Astrocyte (in vitro differentiated cells and primary cell): Measurements from ENCODE around the gene LTBP2. TPM values are rescaled to one million over a fixed set of nuclear protein-coding genes. Genes with fewer than 3 reads are reported as not detected.

Source experiments
- DNase-seq: peaks from one replicate; pipeline ENCODE4 v3.0.0-alpha.2; 2010; ENCODE audit warnings: low read depth
- FAIRE-seq: peaks from 2 replicates; lab custom pipeline; 2011; peaks lifted over from hg19 to GRCh38; lab: Jason Lieb, UNC
- H2AFZ ChIP-seq: 2 replicates; pipeline ENCODE4 v1.6.0; 2012; ENCODE audit warnings: low read depth, low read length, inconsistent platforms
- H3K27ac ChIP-seq: 2 replicates; pipeline ENCODE4 v1.5.1; 2011; ENCODE audit warnings: low read depth, low read length, inconsistent platforms
- H3K27me3 ChIP-seq: 2 replicates; pipeline ENCODE4 v1.6.0; 2011; ENCODE audit warnings: low read length, inconsistent platforms; ENCODE audit not compliant: insufficient read depth
- H3K36me3 ChIP-seq: 2 replicates; pipeline ENCODE4 v1.5.1; 2011; ENCODE audit warnings: low read length, inconsistent platforms; ENCODE audit not compliant: insufficient read depth
- H3K4me1 ChIP-seq: 2 replicates; pipeline ENCODE4 v1.5.1; 2011; ENCODE audit warnings: low read length, inconsistent platforms; ENCODE audit not compliant: insufficient read depth
- H3K4me2 ChIP-seq: 2 replicates; pipeline ENCODE4 v1.6.0; 2012; ENCODE audit warnings: low read length, inconsistent platforms
- H3K4me3 ChIP-seq: 2 replicates; pipeline ENCODE4 v1.5.1; 2011; ENCODE audit warnings: low read depth, mild to moderate bottlenecking, low read length, inconsistent platforms; ENCODE audit not compliant: insufficient read depth
- H3K79me2 ChIP-seq: 2 replicates; pipeline ENCODE4 v1.6.0; 2012; ENCODE audit warnings: mild to moderate bottlenecking, low read length, inconsistent platforms; ENCODE audit not compliant: insufficient read depth
- H3K9ac ChIP-seq: 2 replicates; pipeline ENCODE4 v1.6.0; 2012; ENCODE audit warnings: mild to moderate bottlenecking, low read length, inconsistent platforms
- H3K9me3 ChIP-seq: 2 replicates; pipeline ENCODE4 v1.5.1; 2012; ENCODE audit warnings: low read depth, mild to moderate bottlenecking, low read length, inconsistent platforms; ENCODE audit not compliant: insufficient read depth
- H4K20me1 ChIP-seq: 2 replicates; pipeline ENCODE4 v1.6.0; 2012; ENCODE audit warnings: low read length, inconsistent platforms; ENCODE audit not compliant: insufficient read depth
- H3K27ac Mint-ChIP-seq: one replicate; pipeline ENCODE4 v1.8.0; 2021; ENCODE audit warnings: mild to moderate bottlenecking, mixed read lengths; ENCODE audit not compliant: unreplicated experiment
- H3K27me3 Mint-ChIP-seq: one replicate; pipeline ENCODE4 v1.8.0; 2021; ENCODE audit warnings: low read depth, mixed read lengths; ENCODE audit not compliant: unreplicated experiment
- H3K36me3 Mint-ChIP-seq: one replicate; pipeline ENCODE4 v1.8.0; 2021; ENCODE audit warnings: low read depth, mixed read lengths; ENCODE audit not compliant: unreplicated experiment
- H3K4me1 Mint-ChIP-seq: one replicate; pipeline ENCODE4 v1.8.0; 2021; ENCODE audit warnings: low read depth, mixed read lengths; ENCODE audit not compliant: unreplicated experiment
- H3K4me3 Mint-ChIP-seq: one replicate; pipeline ENCODE4 v1.8.0; 2021; ENCODE audit warnings: mild to moderate bottlenecking, moderate library complexity, mixed read lengths; ENCODE audit not compliant: unreplicated experiment
- H3K9me3 Mint-ChIP-seq: one replicate; pipeline ENCODE4 v1.8.0; 2021; ENCODE audit warnings: mild to moderate bottlenecking, mixed read lengths; ENCODE audit not compliant: unreplicated experiment
- EZH2 ChIP-seq: IDR thresholded peaks from 2 replicates; pipeline ENCODE4 v1.6.1; 2012; ENCODE audit warnings: mild to moderate bottlenecking, low read length, inconsistent platforms; ENCODE audit not compliant: insufficient read depth
- total RNA-seq: library from RNA; stranded (reverse); gene quantifications from 2 replicates; pipeline ENCODE4 v1.2.1, GENCODE V29; 2021
- TF ChIP-seq, protein P1 (sequence below): IDR thresholded peaks from 2 replicates; pipeline ENCODE4 v1.5.1; 2011; ENCODE audit warnings: low read depth, mild to moderate bottlenecking, inconsistent platforms, low read length, moderate library complexity; ENCODE audit not compliant: insufficient read depth

LTBP2 gene
- total RNA-seq, 1 donor from 2014 or later = 162 TPM

DNA sequence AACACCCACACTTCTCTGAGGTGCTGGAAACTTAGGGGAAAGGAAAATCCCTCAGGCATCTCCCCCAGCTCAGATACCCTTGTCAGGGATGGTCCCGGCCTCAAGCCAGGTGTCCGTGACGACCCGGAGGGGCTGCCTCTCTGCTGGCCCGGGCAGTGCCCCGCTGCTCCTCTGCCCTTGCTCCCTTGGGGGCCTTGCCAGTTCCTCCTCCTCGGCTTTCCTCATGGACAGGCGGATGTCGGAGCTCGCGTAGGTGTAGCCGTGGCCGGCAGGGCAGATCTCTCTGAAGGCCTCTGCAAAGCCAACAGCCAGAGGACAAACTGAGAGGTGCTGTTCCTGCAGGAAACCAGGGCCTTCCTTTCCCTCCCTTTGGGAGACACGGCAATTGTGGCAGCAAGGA is 83.6 kb downstream of the LTBP2 start:
- H3K4me2 ChIP-seq = no peak overlapping the region
- no peak overlapping the region for H3K9ac ChIP-seq
- Mint-ChIP-seq H3K36me3 (peaks cover 38% of the 10 kb centered on the region), H3K27ac (no peak overlapping the region), H3K9me3 (peaks cover 2% of the 10 kb centered on the region), H3K4me1 (peaks cover 2% of the 10 kb centered on the region), H3K27me3 (no peaks in the 10 kb centered on the region), H3K4me3 (no peak overlapping the region)
- no peaks in the 10 kb centered on the region for H3K27me3 ChIP-seq
- no peaks in the 10 kb centered on the region for H3K9me3 ChIP-seq
- no peak overlapping the region for H2AFZ ChIP-seq
- peaks cover 12% of the 10 kb centered on the region for H3K36me3 ChIP-seq
- H3K4me3 ChIP-seq = no peak overlapping the region
- H3K27ac ChIP-seq = no peak overlapping the region
- FAIRE-seq = no peak
- H4K20me1 ChIP-seq = peaks cover 3% of the 10 kb centered on the region
- no peaks in the 10 kb centered on the region for H3K79me2 ChIP-seq
- TF ChIP-seq EZH2 = no peak
- no peak for DNase-seq
- peaks cover 13% of the 10 kb centered on the region for H3K4me1 ChIP-seq

DNA sequence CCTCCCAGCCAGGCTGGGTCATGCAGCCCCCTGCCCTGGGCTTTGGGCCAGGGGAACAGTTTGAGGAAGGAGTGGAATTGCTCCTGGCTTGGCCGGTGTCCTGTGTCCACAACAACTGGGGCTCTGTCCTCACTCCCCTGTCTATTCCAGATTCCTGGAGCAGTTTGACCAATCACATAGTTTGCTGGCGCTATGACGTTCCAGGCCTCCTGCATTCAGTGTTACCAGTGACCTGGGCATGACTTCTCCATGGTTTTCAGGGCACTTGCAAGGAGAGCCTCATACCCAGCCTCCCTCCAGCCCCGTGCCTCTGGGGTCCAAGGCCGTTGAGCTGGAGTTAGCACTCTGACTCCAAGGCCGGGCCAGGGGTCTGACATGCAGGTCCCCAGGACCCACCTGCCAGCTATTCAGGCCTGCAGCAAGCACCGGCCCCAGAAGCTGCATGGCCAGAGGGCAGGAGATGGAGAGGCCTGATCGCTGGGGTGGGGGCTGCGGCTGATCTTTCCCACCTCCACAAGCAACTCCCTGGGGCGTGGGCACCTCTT is 84.2 kb downstream of the LTBP2 start:
- TF ChIP-seq EZH2 = no peak
- TF ChIP-seq, protein P1, sequence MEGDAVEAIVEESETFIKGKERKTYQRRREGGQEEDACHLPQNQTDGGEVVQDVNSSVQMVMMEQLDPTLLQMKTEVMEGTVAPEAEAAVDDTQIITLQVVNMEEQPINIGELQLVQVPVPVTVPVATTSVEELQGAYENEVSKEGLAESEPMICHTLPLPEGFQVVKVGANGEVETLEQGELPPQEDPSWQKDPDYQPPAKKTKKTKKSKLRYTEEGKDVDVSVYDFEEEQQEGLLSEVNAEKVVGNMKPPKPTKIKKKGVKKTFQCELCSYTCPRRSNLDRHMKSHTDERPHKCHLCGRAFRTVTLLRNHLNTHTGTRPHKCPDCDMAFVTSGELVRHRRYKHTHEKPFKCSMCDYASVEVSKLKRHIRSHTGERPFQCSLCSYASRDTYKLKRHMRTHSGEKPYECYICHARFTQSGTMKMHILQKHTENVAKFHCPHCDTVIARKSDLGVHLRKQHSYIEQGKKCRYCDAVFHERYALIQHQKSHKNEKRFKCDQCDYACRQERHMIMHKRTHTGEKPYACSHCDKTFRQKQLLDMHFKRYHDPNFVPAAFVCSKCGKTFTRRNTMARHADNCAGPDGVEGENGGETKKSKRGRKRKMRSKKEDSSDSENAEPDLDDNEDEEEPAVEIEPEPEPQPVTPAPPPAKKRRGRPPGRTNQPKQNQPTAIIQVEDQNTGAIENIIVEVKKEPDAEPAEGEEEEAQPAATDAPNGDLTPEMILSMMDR = no peak
- no peak overlapping the region for H3K27ac ChIP-seq
- H3K4me3 Mint-ChIP-seq = no peak overlapping the region
- no peaks in the 10 kb centered on the region for H3K9me3 ChIP-seq
- H3K36me3 ChIP-seq = peaks cover 12% of the 10 kb centered on the region
- H2AFZ ChIP-seq = no peak overlapping the region
- no peak overlapping the region for H3K4me2 ChIP-seq
- H3K36me3 Mint-ChIP-seq = peaks cover 38% of the 10 kb centered on the region
- peaks cover 2% of the 10 kb centered on the region for H3K9me3 Mint-ChIP-seq
- no peaks in the 10 kb centered on the region for H3K27me3 Mint-ChIP-seq
- H3K27me3 ChIP-seq = no peaks in the 10 kb centered on the region
- H3K4me3 ChIP-seq = no peak overlapping the region
- no peaks in the 10 kb centered on the region for H4K20me1 ChIP-seq
- H3K27ac Mint-ChIP-seq = peak overlapping the region; percentile 75
- H3K4me1 ChIP-seq = peaks cover 13% of the 10 kb centered on the region
- H3K79me2 ChIP-seq = no peaks in the 10 kb centered on the region
- peaks cover 2% of the 10 kb centered on the region for H3K4me1 Mint-ChIP-seq
- FAIRE-seq = no peak
- no peak for DNase-seq
- no peak overlapping the region for H3K9ac ChIP-seq

DNA sequence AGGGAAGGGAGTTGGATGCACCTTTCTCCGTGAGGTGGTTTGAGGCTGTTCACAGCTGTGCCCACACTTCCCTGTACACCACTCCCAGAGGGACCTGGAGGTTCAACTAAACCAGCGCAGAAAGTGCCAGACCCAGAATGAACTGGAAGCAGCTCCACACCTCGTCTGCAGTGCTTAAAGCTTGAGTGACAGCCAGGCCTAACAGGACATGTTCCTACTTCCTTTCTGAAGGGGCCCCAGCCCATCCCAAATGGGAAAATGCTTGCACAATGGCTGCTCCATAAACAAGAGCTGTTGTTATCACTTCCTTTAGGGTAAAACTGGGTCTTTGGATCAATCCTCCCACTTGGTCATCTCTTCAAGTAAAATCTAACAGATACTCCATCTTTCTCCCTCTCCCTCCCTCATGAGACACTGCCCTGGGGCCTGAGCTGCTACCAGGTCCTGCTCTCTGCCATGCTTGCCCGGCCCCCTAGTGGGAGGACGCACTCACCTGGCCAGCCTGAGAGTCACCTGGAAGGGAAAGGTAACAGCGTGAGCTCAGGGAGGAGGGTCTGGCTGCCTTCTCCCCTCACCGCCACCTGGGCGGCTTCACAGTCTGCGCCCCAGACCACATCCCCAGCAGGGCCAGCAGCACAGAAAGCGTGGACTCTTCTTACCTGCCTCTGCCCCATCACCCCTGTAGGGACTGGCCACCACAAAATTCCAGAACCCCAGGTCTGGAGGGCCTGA is 85.0 kb downstream of the LTBP2 start:
- Histone ChIP-seq H3K9ac (no peak overlapping the region), H3K36me3 (peaks cover 10% of the 10 kb centered on the region), H3K4me2 (no peak overlapping the region), H4K20me1 (no peaks in the 10 kb centered on the region), H2AFZ (no peak overlapping the region), H3K4me3 (no peak overlapping the region), H3K79me2 (no peaks in the 10 kb centered on the region), H3K27ac (no peak overlapping the region), H3K4me1 (peaks cover 13% of the 10 kb centered on the region), H3K9me3 (no peaks in the 10 kb centered on the region), H3K27me3 (no peaks in the 10 kb centered on the region)
- DNase-seq (no peak), FAIRE-seq (no peak)
- Mint-ChIP-seq H3K36me3 (peaks cover 37% of the 10 kb centered on the region), H3K27me3 (no peaks in the 10 kb centered on the region), H3K27ac (no peak overlapping the region), H3K4me1 (peaks cover 2% of the 10 kb centered on the region), H3K4me3 (no peak overlapping the region), H3K9me3 (peaks cover 2% of the 10 kb centered on the region)
- no peak for TF ChIP-seq EZH2
- TF ChIP-seq, protein P1 = no peak
